NCI-H524 (cell line): Measurements from ENCODE around the gene PTEN.

Experiments
- DNase-seq, 2 experiments: peaks; one replicate each; lab custom pipeline; 2025; lab: John Stamatoyannopoulos, UW

The PTEN gene

GRCh38 chr10:87974130-87974529, 110.7 kb downstream of the PTEN start:
- DNase-seq = no peak

GRCh38 chr10:87974769-87975168, 111.3 kb downstream of the PTEN start:
- DNase-seq = no peak

- DNase-seq = no peak
Observed at GRCh38 chr10:87976101-87976743, 112.8 kb downstream of the PTEN start.

GRCh38 chr10:87978166-87978565, 114.7 kb downstream of the PTEN start:
- DNase-seq = no peak

GRCh38 chr10:87979847-87980246, 116.4 kb downstream of the PTEN start:
- DNase-seq = no peak

GRCh38 chr10:87983716-87984115, 120.3 kb downstream of the PTEN start:
- no peak for DNase-seq

- DNase-seq = no peak
Observed at GRCh38 chr10:87987206-87987605, 123.8 kb downstream of the PTEN start.

GRCh38 chr10:87991946-87992345, 128.5 kb downstream of the PTEN start:
- DNase-seq = no peak

GRCh38 chr10:88004451-88004850, 141.0 kb downstream of the PTEN start:
- DNase-seq = no peak

- no peak for DNase-seq
Observed at GRCh38 chr10:88006261-88006660, 142.8 kb downstream of the PTEN start.

GRCh38 chr10:88008866-88009470, 145.5 kb downstream of the PTEN start:
- no peak for DNase-seq

GRCh38 chr10:88012641-88013040, 149.2 kb downstream of the PTEN start:
- no peak for DNase-seq

- DNase-seq = no peak
Observed at GRCh38 chr10:88017781-88018180, 154.4 kb downstream of the PTEN start.

- no peak for DNase-seq
Observed at GRCh38 chr10:88019753-88020152, 156.3 kb downstream of the PTEN start.
